Astrocyte of the spinal cord (primary cell): Measurements from ENCODE around the gene CIITA.
"Not testable (repeated sequence)": the region's sequence is repeated elsewhere in the genome, so short reads cannot be mapped to it uniquely, and the experiment has no call there.

Source experiments
- DNase-seq: peaks from one replicate; pipeline ENCODE4 v3.0.0; 2011; ENCODE audit warnings: low read depth, low spot score
- H3K4me3 ChIP-seq: 2 replicates; pipeline ENCODE4 v1.5.1; 2011; ENCODE audit warnings: low read depth, mild to moderate bottlenecking, low read length, moderate library complexity
- in situ Hi-C: cut with HindIII; loops from 2 replicates; pipeline ENCODE4 v1.10.0; 2017; ENCODE audit warnings: low sequenced_read_pairs
- TF ChIP-seq, protein P1 (sequence below): IDR thresholded peaks from 2 replicates; pipeline ENCODE4 v1.5.1; 2012; ENCODE audit warnings: low read depth, mild to moderate bottlenecking, low read length, inconsistent platforms

Gene CIITA

DNA sequence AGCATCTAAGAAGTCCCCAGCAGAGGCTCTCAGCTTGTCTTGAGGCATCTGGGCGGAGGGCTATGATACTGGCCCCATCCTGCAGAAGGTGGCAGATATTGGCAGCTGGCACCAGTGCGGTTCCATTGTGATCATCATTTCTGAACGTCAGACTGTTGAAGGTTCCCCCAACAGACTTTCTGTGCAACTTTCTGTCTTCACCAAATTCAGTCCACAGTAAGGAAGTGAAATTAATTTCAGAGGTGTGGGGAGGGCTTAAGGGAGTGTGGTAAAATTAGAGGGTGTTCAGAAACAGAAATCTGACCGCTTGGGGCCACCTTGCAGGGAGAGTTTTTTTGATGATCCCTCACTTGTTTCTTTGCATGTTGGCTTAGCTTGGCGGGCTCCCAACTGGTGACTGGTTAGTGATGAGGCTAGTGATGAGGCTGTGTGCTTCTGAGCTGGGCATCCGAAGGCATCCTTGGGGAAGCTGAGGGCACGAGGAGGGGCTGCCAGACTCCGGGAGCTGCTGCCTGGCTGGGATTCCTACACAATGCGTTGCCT lies at the start of gene CIITA:
Gene CIITA (plus strand): TSS at position 404 of the 543 bp plus-strand sequence. CDS start 129 bp downstream, at position 533.
- no peak within 1 kb of the TSS for H3K4me3 ChIP-seq
- TF ChIP-seq, protein P1, sequence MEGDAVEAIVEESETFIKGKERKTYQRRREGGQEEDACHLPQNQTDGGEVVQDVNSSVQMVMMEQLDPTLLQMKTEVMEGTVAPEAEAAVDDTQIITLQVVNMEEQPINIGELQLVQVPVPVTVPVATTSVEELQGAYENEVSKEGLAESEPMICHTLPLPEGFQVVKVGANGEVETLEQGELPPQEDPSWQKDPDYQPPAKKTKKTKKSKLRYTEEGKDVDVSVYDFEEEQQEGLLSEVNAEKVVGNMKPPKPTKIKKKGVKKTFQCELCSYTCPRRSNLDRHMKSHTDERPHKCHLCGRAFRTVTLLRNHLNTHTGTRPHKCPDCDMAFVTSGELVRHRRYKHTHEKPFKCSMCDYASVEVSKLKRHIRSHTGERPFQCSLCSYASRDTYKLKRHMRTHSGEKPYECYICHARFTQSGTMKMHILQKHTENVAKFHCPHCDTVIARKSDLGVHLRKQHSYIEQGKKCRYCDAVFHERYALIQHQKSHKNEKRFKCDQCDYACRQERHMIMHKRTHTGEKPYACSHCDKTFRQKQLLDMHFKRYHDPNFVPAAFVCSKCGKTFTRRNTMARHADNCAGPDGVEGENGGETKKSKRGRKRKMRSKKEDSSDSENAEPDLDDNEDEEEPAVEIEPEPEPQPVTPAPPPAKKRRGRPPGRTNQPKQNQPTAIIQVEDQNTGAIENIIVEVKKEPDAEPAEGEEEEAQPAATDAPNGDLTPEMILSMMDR = no peak

DNA sequence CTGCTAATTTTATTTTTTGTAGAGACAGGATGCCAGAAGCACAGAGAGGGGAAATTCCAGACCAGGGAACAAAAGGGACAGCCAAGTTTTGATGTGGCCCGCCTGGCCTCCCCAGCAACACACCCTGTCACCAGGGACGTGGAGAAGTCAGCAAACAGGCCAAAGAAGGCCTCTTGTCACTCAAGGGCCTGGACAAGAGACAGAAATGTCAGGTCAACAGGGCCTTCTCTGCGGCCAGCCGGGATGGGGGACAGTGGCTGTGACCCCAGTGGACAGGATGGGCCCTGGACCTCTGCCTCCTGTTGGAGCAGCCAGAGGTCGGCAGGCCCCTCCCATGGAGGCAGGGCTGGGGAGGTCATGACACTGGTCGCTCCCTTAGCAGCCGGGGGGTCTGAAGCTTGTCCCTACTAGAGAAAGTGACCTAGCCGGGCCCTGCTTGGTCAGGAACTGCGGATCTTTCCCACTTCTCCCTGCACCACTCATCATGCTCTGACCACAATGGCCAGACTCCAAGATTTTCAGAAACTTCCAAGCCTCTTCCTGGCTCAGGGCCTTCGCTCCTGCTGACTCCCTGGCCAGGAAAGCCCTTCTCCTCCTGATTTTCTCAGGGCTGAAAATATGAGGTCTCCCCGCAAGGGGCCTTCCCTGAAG lies 49.2 kb upstream of the CIITA start:
- peak; percentile 91 for DNase-seq
- H3K4me3 ChIP-seq = no peak overlapping the region
- TF ChIP-seq, protein P1 = no peak
- in situ Hi-C loops = no loop called here

More for the DNA sequence above, at the start of gene CIITA:
- peak; percentile 77 for DNase-seq
- in situ Hi-C loops = no loop called here

DNA sequence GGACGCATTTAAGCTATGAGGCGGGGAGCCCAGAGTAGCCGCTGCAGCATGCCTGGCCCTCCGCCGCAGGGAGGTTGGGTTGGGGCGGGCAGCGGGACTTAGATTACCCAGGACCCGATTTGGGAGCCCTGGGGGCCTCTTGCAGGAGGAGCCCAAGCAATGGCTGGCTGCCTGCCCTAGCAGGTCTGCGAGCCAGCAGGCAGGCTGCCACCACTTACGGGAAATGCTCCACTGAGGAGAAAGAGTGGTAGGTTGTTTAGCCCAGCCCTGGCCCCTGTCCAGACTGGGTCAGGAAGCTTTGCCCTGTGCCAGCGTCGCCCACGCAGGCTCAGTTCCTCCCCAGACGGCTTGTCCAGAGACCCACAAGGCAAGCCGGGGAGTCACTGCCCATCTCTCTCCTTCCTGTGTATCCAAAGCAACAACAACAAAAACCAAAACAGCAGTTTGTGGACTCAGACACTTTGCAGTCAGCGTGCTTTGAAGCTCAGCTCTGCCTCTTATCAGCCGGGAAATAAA lies 48.1 kb upstream of the CIITA start:
- H3K4me3 ChIP-seq = no peak overlapping the region
- peak; percentile 89 for DNase-seq
- TF ChIP-seq, protein P1 = no peak
- in situ Hi-C loops = no loop called here

DNA sequence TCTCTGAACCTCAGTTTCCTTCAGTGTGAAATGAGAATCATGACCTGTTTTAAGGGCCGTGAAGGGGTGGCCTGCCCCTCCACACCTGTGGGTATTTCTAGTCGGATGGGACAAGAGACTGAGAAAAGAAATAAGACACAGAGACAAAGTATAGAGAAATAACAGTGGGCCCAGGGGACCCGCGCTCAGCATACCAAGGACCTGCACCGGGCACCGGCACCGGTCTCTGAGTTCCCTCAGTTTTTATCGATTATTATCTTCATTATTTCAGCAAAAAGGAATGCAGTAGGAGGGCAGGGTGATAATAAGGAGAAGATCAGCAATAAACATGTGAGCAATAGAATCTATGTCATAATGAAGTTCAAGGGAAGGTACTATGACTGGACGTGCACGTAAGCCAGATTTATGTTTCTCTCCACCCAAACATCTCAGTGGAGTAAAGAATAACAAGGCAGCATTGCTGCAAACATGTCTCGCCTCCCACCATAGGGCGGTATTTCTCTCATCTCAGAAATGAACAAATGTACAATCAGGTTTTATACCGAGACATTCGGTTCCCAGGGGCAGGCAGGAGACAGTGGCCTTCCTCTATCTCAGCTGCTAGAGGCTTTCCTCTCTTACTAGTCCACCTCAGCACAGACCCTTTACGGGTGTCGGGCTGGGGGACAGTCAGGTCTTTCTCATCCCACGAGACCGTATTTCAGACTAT lies 47.5 kb upstream of the CIITA start:
- not testable (repeated sequence) for H3K4me3 ChIP-seq

DNA sequence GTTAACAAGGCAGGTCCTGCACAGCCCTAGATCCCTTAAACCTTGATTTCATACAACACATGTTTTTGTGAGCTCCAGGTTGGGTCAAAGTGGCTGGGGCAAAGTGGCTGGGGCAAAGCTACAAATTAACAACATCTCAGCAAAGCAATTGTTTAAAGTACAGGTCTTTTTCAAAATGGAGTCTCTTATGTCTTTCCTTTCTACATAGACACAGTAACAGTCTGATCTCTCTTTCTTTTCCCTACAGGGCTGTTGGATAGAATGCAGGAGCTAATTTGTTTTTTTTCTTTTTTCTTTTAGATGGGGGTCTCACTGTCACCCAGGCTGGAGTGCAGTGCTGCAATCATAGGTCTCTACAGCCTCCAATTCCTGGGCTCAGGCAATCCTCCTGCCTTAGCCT lies 46.8 kb upstream of the CIITA start:
- in situ Hi-C loops, H3K4me3 ChIP-seq, DNase-seq: not testable (repeated sequence)

More for the DNA sequence above, 47.5 kb upstream of the CIITA start:
- DNase-seq, in situ Hi-C loops: not testable (repeated sequence)

- TF ChIP-seq, protein P1 = no peak
- no peak for DNase-seq
- no peak overlapping the region for H3K4me3 ChIP-seq
- in situ Hi-C loops = no loop called here
Measured at GRCh38 chr16:10831894-10832886, 44.8 kb upstream of the CIITA start.

- DNase-seq = no peak
- no peak overlapping the region for H3K4me3 ChIP-seq
- in situ Hi-C loops = no loop called here
- TF ChIP-seq, protein P1 = no peak
Measured at GRCh38 chr16:10833271-10833670, 43.7 kb upstream of the CIITA start.
